ENCODE results near the gene ANKRD33B.

DNA sequence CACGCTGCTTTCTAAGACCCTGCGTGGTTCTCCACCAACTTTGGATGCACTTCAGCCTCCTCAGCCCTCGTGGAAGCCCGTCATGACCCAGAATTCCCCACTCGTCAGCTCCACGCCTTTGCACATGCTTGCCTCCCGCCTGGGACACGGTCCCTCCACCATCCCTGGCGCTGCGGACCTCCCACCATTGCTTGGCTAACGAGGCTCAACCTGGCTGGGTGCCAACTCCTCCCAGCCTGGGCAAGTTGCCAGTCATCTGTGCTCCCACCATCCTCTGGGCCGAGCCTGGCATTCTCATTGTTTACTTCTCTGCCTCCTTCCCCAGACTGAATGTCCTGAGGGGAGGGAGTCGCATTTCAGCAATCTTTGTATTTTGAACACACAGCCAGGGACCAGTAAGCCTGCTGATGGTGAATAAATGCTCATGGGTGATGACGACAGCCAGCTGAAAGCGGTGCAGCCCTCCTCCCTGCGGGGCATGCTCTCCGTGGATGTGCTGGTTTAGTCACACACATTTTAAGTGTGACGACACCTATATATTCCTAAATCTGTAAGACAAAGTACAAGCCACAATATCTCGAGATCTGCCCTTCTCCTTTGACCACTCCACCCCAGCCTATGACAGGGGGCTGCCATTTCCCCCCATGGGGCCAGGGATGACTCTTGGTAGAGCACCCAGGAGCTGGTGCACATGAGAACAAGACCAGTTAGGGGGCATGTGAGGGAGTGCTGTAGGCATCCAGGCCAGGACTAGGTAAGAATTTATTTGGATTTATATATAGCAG, 37.6 kb downstream of the ANKRD33B start:
- no peak for TF ChIP-seq CTCF (IDR thresholded peaks at IDR 0.05)
- TF ChIP-seq POLR2A (IDR thresholded peaks at IDR 0.05) = no peak
